B cell (primary cell): ENCODE results near the gene GSTP1. TPM values are rescaled to one million over a fixed set of nuclear protein-coding genes. Genes with fewer than 3 reads are reported as not detected.

Experiments used
- ATAC-seq: fragments of 200-7000 bp; cut with Tn5 transposase; one replicate; pipeline ENCODE4 v1.10.0; 2021; ENCODE audit warnings: low read depth, mild to moderate bottlenecking, moderate number of reproducible peaks, moderate library complexity
- CTCF ChIA-PET: fragments of 350-600 bp; sonication (Branson Sonifier 250); formaldehyde crosslinking; loops from one replicate; lab custom pipeline; 2021; ENCODE audit warnings: antibody characterized with exemption, inconsistent platforms; lab: Charles Lee
- POLR2A ChIA-PET: fragments of 350-600 bp; sonication (Branson Sonifier 250); formaldehyde crosslinking; loops from one replicate; lab custom pipeline; 2021; ENCODE audit warnings: antibody characterized with exemption; lab: Charles Lee
- DNase-seq: peaks from one replicate; pipeline ENCODE4 v3.0.0; 2013
- H2AFZ ChIP-seq: 2 replicates; pipeline ENCODE4 v1.6.1; 2012; ENCODE audit warnings: mild to moderate bottlenecking, low read depth, low read length; ENCODE audit not compliant: insufficient read depth, poor library complexity, severe bottlenecking
- H3K27ac ChIP-seq, 2 donors: 1 replicate in 1 of 2; 2 replicates in 1 of 2; pipeline ENCODE4 v1.5.1; 2012 to 2013; ENCODE audit warnings: low read length in 2 of 2, mild to moderate bottlenecking in 2 of 2, moderate library complexity in 1 of 2
- H3K27me3 ChIP-seq, 4 experiments: fragments of 200-600 bp in 1 of 4; sonication (generic) in 1 of 4; replicated peaks in 1 of 4; 1 replicate in 2 of 4; 2 replicates in 2 of 4; pipeline versions ENCODE4 v1.6.1 to v1.7.0; 2013 to 2016; ENCODE audit warnings: low read length in 3 of 4, mild to moderate bottlenecking in 2 of 4, mixed read lengths in 1 of 4, moderate library complexity in 1 of 4; ENCODE audit not compliant: insufficient read depth in 4 of 4, control insufficient read depth in 3 of 4; ENCODE audit errors: control extremely low read depth in 1 of 4
- H3K36me3 ChIP-seq, 2 experiments: replicated peaks in 1 of 2; 1 replicate in 1 of 2; 2 replicates in 1 of 2; pipeline versions ENCODE4 v1.6.1 to v1.7.1; 2013; ENCODE audit warnings: low read length in 1 of 2; ENCODE audit not compliant: insufficient read depth in 2 of 2, control insufficient read depth in 1 of 2; ENCODE audit errors: control extremely low read depth in 1 of 2, extremely low read depth in 1 of 2
- H3K4me1 ChIP-seq, 2 donors: fragments of 200-600 bp in 1 of 2; sonication (generic) in 1 of 2; 1 replicate in 1 of 2; 2 replicates in 1 of 2; pipeline versions ENCODE4 v1.5.1 to v1.6.1; 2013 to 2017; ENCODE audit warnings: low read length in 2 of 2; ENCODE audit not compliant: control insufficient read depth in 2 of 2, insufficient read depth in 2 of 2
- H3K4me2 ChIP-seq: replicated peaks from 2 replicates; pipeline ENCODE3; 2012; ENCODE audit warnings: mild to moderate bottlenecking, low read depth, low read length; ENCODE audit not compliant: poor library complexity, severe bottlenecking
- H3K4me3 ChIP-seq, 5 experiments: fragments of 200-600 bp in 1 of 5; sonication (generic) in 1 of 5; 1 replicate in 3 of 5; 2 replicates in 2 of 5; pipeline versions ENCODE4 v1.5.1 to v1.7.0; 2011 to 2016; ENCODE audit warnings: low read length in 4 of 5, mild to moderate bottlenecking in 4 of 5, low read depth in 2 of 5, control low read depth in 1 of 5, moderate library complexity in 1 of 5; ENCODE audit not compliant: insufficient read depth in 1 of 5; ENCODE audit errors: control extremely low read depth in 1 of 5, extremely low read depth in 1 of 5
- H3K79me2 ChIP-seq: fragments of 200-600 bp; sonication (generic); one replicate; pipeline ENCODE4 v1.6.0; 2016; ENCODE audit warnings: low read length; ENCODE audit not compliant: control insufficient read depth, insufficient read depth
- H3K9ac ChIP-seq: fragments of 200-600 bp; sonication (generic); 2 replicates; pipeline ENCODE4 v1.6.1; 2017; ENCODE audit warnings: mild to moderate bottlenecking, low read length, moderate library complexity
- H3K9me3 ChIP-seq, 3 donors: one replicate each; pipeline versions ENCODE4 v1.6.1 to v1.7.1; 2013; ENCODE audit warnings: low read length in 2 of 3; ENCODE audit not compliant: control insufficient read depth in 2 of 3, insufficient read depth in 1 of 3; ENCODE audit errors: control extremely low read depth in 1 of 3
- H4K20me1 ChIP-seq: 2 replicates; pipeline ENCODE4 v1.6.0; 2012; ENCODE audit warnings: mild to moderate bottlenecking, low read length; ENCODE audit not compliant: insufficient read depth, control insufficient read depth, poor library complexity, severe bottlenecking
- H3K27ac Mint-ChIP-seq: one replicate; pipeline ENCODE4 v1.8.0; 2021; ENCODE audit warnings: mixed read lengths
- H3K27me3 Mint-ChIP-seq: one replicate; pipeline ENCODE4 v1.8.0; 2021; ENCODE audit warnings: mixed read lengths
- H3K4me1 Mint-ChIP-seq: one replicate; pipeline ENCODE4 v1.8.0; 2021; ENCODE audit warnings: mixed read lengths
- H3K4me3 Mint-ChIP-seq: one replicate; pipeline ENCODE4 v1.8.0; 2021; ENCODE audit warnings: mixed read lengths
- H3K9me3 Mint-ChIP-seq: one replicate; pipeline ENCODE4 v1.8.0; 2022; ENCODE audit warnings: mixed read lengths; ENCODE audit not compliant: insufficient read depth
- CTCF ChIP-seq: fragments of 200-600 bp; IDR thresholded peaks from one replicate; pipeline ENCODE4 v1.8.0; 2022; ENCODE audit warnings: antibody characterized with exemption, mild to moderate bottlenecking
- EZH2 ChIP-seq: IDR thresholded peaks from 2 replicates; pipeline ENCODE4 v1.6.1; 2012; ENCODE audit warnings: borderline replicate concordance, low read depth, mild to moderate bottlenecking, moderate library complexity, low read length; ENCODE audit not compliant: insufficient read depth, poor library complexity, severe bottlenecking
- WGBS: methylation state at CpG from one replicate; pipeline ENCODE4 v1.1.5; 2013; ENCODE audit warnings: missing lambda C conversion rate; ENCODE audit not compliant: insufficient coverage; 5-methylcytosine and 5-hydroxymethylcytosine counted together
- intact Hi-C: fragments of 100-400 bp; cut with micrococcal nuclease; formaldehyde crosslinking; loops from one replicate; pipeline ENCODE4 v1.10.0; 2022
- polyA plus RNA-seq: library from polyadenylated mRNA; depleted of rRNA; stranded (reverse); fragments of >200 nt; gene quantifications from 2 replicates; pipeline ENCODE4 v1.2.3, GENCODE V29; 2012
- total RNA-seq, 2 donors: library from RNA; stranded (reverse); fragments of 120-200 nt in 1 of 2; gene quantifications; 1 replicate in 1 of 2; 2 replicates in 1 of 2; pipeline versions ENCODE4 v1.2.3 to v1.2.4, GENCODE V29; 2013 to 2022

Gene GSTP1
- total and polyA plus RNA-seq, 2 donors (not counting 1 experiment from before 2014, with no cell fraction given) = 200 to 313 TPM

GRCh38 chr11:67605231-67606011, 21.8 kb downstream of the GSTP1 start:
- Histone ChIP-seq H4K20me1 (no peaks in the 10 kb centered on the region), H3K4me1 (peaks cover 22 to 29% of the 10 kb centered on the region in 2 donors), H3K4me3 (no peak overlapping the region), H3K27ac (no peak overlapping the region), H3K4me2 (no peak overlapping the region), H3K36me3 (peaks cover 0 to 22% of the 10 kb centered on the region in 2 experiments), H3K9ac (no peak overlapping the region), H3K9me3 (no peaks in the 10 kb centered on the region), H2AFZ (no peak overlapping the region), H3K79me2 (peaks cover 26% of the 10 kb centered on the region), H3K27me3 (peaks cover 0 to 23% (median 6%) of the 10 kb centered on the region in 4 experiments)
- TF ChIP-seq CTCF = no peak
- TF ChIP-seq EZH2 = no peak
- H3K9me3 Mint-ChIP-seq = no peaks in the 10 kb centered on the region
- ChIA-PET CTCF (interaction anchor here (1.2 to 1.5 kb wide), 2 partner anchors 25 to 33 kb away, joined by 4 to 6 read pairs; partner anchors contain the start of gene NUDT8), POLR2A (interaction anchor here (0.7 to 1.1 kb wide), 2 partner anchors 23 to 745 kb away, joined by 4 to 15 read pairs; no protein-coding TSS in a partner anchor)
- peaks cover 29% of the 10 kb centered on the region for H3K4me1 Mint-ChIP-seq
- no peak for ATAC-seq
- H3K27me3 Mint-ChIP-seq = peaks cover 21% of the 10 kb centered on the region
- no peak for DNase-seq
- intact Hi-C loops = loop anchor here (1.0 kb wide), 7 partner anchors 9 to 204 kb away; partner anchors contain the start of genes CDK2AP2, GSTP1 and PPP1CA
- H3K4me3 Mint-ChIP-seq = peak overlapping the region; percentile 51
- 83% methylated on average over 8 of the region's 11 CpGs for WGBS
- peak overlapping the region; percentile 53 for H3K27ac Mint-ChIP-seq
